Duodenal mucosa (tissue), 2 donors: Measurements from ENCODE around the gene TRMT2A.

Source experiments
- H3K27ac ChIP-seq: one replicate; pipeline ENCODE4 v1.7.0; 2013; ENCODE audit warnings: low read depth, low read length
- H3K27me3 ChIP-seq, 2 donors: one replicate each; pipeline ENCODE4 v1.7.0; 2013; ENCODE audit warnings: low read length in 2 of 2, control low read depth in 1 of 2; ENCODE audit not compliant: insufficient read depth in 2 of 2, control insufficient read depth in 1 of 2
- H3K36me3 ChIP-seq, 2 donors: one replicate each; pipeline ENCODE4 v1.7.0; 2013; ENCODE audit warnings: low read length in 2 of 2, control low read depth in 1 of 2; ENCODE audit not compliant: insufficient read depth in 2 of 2, control insufficient read depth in 1 of 2
- H3K4me1 ChIP-seq, 2 donors: one replicate each; pipeline ENCODE4 v1.7.0; 2013; ENCODE audit warnings: low read length in 2 of 2, control low read depth in 1 of 2; ENCODE audit not compliant: insufficient read depth in 2 of 2, control insufficient read depth in 1 of 2
- H3K4me3 ChIP-seq, 2 donors: one replicate each; pipeline ENCODE4 v1.7.0; 2013; ENCODE audit warnings: low read length in 2 of 2, low read depth in 1 of 2
- H3K9ac ChIP-seq, 2 donors: one replicate each; pipeline ENCODE4 v1.7.0; 2013; ENCODE audit warnings: low read length in 2 of 2, low read depth in 1 of 2
- H3K9me3 ChIP-seq, 2 donors: one replicate each; pipeline ENCODE4 v1.7.0; 2013; ENCODE audit warnings: low read length in 2 of 2, control low read depth in 1 of 2; ENCODE audit not compliant: control insufficient read depth in 1 of 2

The TRMT2A gene

DNA sequence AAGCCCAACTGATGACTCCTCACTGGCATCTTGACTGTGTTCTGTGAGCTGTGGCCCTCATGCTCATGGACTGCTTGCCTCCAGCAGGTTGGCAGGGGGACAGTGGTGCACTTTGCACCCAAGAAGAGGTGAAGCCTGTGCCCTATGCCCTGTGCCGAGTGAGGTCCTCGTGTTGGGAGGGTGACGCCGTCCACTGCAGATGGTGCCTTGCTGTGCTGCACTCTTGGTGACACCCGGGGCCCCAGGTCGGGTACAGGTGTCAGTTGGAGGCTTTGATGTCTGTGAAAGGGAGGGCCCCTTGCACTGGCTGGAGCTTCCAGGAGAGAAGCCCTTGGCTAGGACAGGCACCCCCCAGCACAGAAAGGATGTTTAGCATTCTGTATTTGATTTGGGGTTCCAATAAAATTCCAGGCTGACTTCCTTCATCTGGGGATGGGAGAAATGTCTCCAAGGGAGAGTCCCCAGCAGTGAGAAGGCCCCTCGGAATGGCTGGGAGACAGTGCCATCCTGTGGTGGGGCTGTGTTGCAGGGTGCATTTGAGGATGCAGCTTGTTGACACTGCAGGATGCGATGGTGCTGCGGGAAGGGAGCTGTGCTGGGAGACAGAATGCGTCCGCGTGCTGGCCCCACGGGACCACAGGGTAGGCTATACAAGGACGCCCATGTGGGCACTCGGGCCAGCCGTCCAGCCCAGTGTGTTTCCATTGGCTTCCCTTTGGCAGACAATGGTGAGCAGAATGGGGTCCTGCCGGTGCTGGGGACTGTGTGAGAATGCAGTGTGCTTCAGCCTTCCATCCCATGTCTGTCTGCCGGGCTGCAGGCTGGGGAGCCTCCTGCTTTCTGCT lies 12.1 kb upstream of the TRMT2A start:
- H3K27ac ChIP-seq = no peak overlapping the region
- peaks cover 7 to 32% of the 10 kb centered on the region in 2 donors for H3K4me1 ChIP-seq
- H3K27me3 ChIP-seq = no peaks in the 10 kb centered on the region
- peaks cover 21 to 34% of the 10 kb centered on the region in 2 donors for H3K36me3 ChIP-seq
- no peaks in the 10 kb centered on the region for H3K9me3 ChIP-seq
- no peak overlapping the region for H3K4me3 ChIP-seq
- H3K9ac ChIP-seq = no peak overlapping the region

DNA sequence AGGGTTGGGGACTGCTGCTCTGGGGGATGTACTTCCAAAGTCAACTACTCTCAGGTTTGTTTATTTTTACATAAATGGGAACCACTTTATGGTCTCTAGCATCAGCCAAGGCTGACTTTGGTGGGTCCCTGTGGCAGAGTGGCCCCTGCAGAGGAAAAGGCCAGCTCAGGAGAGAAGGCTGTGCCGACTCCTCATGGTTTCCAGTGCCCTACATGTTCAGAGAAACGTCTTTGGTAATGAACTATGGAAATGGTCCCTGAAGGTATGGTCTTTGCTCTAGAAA lies 11.5 kb upstream of the TRMT2A start:
- Histone ChIP-seq H3K4me3 (no peak overlapping the region), H3K9ac (no peak overlapping the region), H3K9me3 (no peaks in the 10 kb centered on the region), H3K36me3 (peaks cover 26 to 40% of the 10 kb centered on the region in 2 donors), H3K4me1 (peaks cover 7 to 32% of the 10 kb centered on the region in 2 donors), H3K27ac (no peak overlapping the region), H3K27me3 (no peaks in the 10 kb centered on the region)

DNA sequence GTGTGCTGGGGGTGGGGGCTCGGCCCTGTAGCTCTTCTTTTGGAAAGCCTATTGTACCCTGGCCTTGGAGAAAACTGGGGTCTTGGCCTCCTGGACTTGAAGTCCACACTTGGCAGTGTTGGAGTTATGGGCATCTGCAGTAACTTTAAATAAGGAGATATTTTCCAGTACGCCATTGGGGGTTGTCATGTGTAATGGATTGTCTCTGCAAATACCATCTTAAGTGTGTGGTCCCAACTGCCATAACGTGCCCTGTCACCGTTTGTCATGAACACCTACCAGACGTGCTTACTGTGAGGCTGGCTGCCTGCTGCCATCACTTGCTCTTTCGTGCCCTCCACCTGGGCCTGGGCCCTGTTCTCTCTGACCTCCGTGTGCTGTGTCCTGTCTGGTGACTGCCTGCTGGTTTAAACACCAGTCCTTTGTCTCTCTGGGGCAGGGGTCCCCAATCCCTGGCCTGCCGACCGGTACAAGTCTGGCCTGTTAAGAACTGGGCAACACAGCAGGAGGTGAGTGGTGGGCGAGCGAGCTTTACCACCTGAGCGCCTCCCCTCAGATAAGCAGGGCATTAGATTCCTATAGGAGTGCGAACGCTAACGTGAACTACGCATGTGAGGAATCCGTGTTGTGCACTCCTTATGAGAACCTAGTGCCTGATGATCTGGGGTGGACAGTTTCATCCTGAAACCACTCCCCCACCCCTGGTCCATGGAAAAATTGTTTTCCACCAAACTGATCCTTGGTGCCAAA lies 11.0 kb upstream of the TRMT2A start:
- H3K4me1 ChIP-seq = peaks cover 7 to 31% of the 10 kb centered on the region in 2 donors
- no peaks in the 10 kb centered on the region for H3K27me3 ChIP-seq
- H3K9ac ChIP-seq = no peak overlapping the region
- no peak overlapping the region for H3K27ac ChIP-seq
- H3K36me3 ChIP-seq = peaks cover 29 to 42% of the 10 kb centered on the region in 2 donors
- H3K9me3 ChIP-seq = no peaks in the 10 kb centered on the region
- no peak overlapping the region for H3K4me3 ChIP-seq

DNA sequence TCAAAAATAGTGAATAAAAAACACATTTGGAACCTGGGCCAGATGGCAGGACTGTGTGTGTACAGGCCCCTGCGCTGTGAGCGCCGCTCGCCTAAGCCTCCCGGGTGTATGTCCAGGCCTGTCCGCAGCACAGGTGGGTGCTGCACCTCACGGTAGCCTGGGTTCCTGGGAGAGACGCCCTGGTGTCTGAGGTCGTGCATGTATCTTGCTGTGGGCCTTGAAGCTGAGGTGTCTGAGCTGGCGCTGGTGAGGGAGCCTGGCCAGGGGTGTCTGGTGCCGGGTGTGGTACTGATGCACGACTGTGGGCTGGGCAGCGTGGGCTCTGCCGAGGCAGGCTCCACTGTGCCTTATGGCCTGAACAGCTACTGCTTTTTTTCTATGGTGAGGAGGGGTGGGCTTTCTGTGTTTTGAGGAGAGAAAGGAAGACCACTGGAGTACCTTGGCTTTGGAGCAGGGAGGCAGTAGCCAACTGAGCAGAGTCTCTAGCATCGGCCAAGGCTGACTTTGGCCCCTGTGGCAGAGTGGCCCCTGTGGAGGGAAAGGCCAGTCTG lies 10.4 kb upstream of the TRMT2A start:
- Histone ChIP-seq H3K9ac (no peak overlapping the region), H3K4me3 (no peak overlapping the region), H3K27ac (no peak overlapping the region), H3K27me3 (no peaks in the 10 kb centered on the region), H3K9me3 (no peaks in the 10 kb centered on the region), H3K4me1 (peaks cover 1 to 25% of the 10 kb centered on the region in 2 donors), H3K36me3 (peaks cover 30 to 44% of the 10 kb centered on the region in 2 donors)

DNA sequence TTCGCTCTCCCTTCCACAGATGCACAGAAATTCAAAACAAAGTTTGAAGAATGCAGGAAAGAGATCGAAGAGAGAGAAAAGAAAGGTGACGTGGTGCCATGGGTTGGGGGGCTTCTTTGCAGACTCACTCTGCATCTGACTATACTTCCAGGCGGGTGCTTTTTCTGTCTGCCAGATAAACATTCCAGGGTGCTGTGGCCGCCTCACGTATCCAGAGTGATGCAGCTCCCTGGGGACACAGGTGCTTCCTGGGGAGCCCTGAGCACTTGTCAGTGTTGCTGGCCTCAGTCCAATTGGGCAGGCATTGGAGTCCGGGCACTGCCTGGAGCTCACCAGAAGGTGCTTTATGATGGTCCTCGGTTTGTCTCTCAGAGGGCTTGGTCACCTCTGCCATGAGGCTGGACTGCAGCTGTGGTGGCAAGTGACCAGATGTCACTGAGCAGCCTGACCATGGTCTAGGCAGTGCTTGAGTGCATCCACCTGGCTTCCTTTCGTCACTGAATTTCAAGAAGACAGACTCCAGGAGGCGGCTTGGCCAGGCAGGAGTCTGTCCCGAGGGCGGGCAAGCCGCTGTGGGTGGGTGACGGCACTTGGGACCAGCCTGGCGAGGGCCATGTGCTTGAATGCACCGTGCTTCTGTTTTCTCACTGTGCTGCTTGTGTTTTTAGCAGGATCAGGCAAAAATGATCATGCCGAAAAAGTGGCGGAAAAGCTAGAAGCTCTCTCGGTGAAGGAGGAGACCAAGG lies 9.4 kb upstream of the TRMT2A start:
- Histone ChIP-seq H3K4me3 (no peak overlapping the region), H3K4me1 (peaks cover 0 to 21% of the 10 kb centered on the region in 2 donors), H3K27me3 (no peaks in the 10 kb centered on the region), H3K27ac (no peak overlapping the region), H3K9ac (no peak overlapping the region), H3K36me3 (peaks cover 35 to 53% of the 10 kb centered on the region in 2 donors), H3K9me3 (no peaks in the 10 kb centered on the region)

DNA sequence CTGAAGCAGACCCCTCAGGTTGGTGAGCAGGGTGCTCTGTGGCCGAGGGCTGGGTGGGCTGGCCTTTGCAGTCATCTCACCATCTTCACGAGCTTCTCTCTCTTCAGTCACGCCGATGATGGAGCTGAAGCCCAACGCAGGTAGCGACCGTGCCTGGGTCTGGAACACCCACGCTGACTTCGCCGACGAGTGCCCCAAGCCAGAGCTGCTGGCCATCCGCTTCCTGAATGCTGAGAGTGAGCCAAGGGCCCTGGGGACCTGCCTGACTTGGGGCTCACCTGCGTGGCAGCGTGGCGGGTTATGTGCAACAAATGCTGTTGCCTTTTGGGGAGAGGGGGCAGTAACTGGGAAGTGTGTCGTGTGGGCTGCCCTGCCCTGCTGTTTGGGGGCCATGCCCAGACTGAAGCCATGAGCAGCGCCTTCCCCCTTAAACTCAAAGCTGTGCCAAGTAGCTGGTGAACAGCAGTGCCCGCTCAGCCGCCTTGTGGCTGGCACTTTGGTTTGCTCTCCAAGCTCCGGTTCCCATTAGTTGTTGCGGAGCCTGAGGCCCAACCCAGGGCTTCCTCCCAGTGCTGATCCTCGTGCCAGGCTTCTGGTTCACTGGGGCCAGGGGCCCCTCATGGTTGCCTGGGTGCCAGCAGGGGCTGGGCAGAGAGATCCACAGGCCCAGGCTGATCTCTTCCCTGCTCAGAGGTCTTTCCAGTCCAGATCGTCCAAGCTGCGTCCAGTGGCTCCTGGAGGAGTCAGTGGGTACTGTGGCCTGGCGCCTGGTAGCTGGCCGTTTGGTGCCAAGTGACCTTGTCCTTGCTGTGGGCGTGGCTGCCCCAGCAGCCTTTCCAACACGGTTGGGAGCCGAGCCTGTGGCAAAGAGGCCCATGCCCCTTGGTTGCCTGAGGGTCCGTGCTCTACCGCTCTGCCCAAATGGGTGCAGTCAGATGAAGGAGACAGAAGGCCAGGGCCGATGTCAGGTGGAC lies 8.5 kb upstream of the TRMT2A start:
- Histone ChIP-seq H3K27me3 (no peaks in the 10 kb centered on the region), H3K4me1 (peaks cover 0 to 18% of the 10 kb centered on the region in 2 donors), H3K4me3 (no peak overlapping the region), H3K27ac (no peak overlapping the region), H3K9me3 (no peaks in the 10 kb centered on the region), H3K36me3 (peaks cover 38 to 59% of the 10 kb centered on the region in 2 donors), H3K9ac (no peak overlapping the region)

DNA sequence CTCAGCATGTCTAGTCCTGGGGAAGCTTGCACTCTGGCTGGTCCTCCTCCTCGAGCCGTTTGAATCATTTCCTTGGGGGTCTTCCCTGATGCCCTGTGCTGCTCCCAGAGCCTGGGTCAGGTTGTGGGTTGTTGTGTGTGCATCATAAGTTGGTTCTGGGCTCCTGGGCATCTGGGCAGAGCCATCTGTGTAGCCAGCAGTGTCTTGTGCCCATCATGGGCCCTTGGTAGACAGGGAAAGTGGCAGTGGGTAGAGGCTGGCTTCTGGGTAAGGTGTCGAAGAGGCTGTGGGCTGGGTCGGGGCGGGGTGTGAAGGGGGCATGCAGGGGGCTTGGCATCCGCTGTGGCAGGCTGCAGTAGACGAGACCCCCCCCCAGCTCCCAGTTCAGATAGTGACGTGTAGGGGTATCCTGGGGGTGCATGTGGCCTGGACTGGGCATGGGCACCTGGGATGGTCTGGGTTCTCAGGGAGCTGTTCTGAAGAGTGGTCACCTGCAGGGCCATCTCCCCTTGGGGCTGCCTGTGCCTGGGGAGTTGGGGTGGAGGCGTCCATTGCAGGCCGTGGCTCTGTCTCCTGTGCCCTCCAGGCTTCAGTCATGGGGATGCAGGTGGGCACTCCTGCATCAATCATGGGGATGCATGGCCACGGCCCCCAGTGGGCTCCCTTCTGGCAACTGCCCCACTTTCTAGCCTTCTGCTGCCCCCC lies 7.2 kb upstream of the TRMT2A start:
- Histone ChIP-seq H3K27me3 (no peaks in the 10 kb centered on the region), H3K4me3 (no peak overlapping the region), H3K9ac (no peak overlapping the region), H3K4me1 (peaks cover under 1 to 10% of the 10 kb centered on the region in 2 donors), H3K9me3 (no peaks in the 10 kb centered on the region), H3K36me3 (peaks cover 46 to 71% of the 10 kb centered on the region in 2 donors), H3K27ac (no peak overlapping the region)

DNA sequence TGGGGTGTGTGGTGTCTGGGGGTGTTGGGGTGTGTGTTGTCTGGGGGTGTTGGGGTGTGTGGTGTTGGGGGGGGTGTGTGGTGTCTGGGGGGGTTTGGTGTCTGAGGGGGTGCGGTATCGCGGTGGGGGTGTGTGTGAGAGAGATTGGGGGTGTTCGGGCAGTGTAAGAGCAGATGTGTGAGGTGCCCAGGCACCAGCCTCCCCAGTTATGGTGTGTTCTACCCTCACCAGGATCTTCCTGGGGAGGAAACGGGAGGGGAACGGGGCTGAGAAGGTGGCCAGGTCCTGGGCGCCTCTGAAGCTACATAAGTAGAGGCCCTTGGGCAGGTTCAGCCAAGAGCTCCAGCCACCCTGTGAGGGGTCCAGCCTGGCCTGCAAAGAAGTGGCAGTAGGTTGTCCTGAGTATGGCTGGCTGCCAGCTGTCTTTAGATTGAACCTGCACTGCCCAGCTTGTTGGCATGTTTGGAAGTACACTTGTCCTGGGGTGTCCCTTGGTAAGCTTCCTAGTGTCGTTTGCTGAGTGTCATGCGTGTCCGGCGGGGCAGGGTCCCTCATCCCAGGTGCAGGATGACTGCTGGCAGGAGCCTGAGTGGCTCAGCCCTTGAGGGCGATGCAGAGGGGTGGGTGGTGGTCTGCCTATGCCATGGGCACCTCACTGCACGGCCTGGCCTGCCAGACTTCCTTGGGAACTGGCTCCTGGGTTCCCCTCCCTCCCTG lies 6.5 kb upstream of the TRMT2A start:
- no peak overlapping the region for H3K27ac ChIP-seq
- no peak overlapping the region for H3K9ac ChIP-seq
- H3K27me3 ChIP-seq = no peaks in the 10 kb centered on the region
- no peak overlapping the region for H3K4me3 ChIP-seq
- no peaks in the 10 kb centered on the region for H3K9me3 ChIP-seq
- H3K4me1 ChIP-seq = peaks cover 7 to 9% of the 10 kb centered on the region in 2 donors
- H3K36me3 ChIP-seq = peaks cover 46 to 73% of the 10 kb centered on the region in 2 donors
